ENCODE data around the gene GOLGA6L7.

The GOLGA6L7 gene

DNA sequence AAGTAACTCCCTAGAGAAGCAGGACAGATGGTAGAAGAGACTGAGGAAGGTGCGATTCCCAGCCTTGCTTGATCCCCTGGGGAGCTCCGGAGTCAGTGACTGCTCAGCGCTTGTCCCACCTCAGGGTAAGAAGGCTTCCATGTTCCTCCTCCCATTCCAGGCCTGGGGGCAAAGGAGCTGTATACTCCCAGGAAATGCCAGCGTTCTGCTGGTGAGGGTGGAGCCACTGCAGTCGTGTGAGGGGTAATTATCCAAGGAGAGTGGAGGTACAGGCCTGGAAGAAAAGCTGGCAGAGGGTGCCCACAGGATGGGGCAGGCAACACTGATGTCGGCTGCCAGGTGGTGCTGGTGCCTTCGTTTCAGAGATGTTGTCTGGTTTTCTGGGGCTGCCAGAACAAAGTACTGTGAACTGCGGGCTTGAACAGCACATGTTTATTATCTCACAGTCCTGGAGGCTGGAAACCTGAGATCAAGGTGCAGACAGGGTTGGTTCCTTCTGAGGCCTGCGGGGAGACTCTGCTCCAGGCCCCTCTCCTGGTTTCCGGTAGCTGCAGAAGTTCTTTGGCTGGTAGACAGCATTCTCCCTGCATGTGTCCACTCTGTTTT lies 25.2 kb upstream of the GOLGA6L7 start:
- TF ChIP-seq, protein P1, sequence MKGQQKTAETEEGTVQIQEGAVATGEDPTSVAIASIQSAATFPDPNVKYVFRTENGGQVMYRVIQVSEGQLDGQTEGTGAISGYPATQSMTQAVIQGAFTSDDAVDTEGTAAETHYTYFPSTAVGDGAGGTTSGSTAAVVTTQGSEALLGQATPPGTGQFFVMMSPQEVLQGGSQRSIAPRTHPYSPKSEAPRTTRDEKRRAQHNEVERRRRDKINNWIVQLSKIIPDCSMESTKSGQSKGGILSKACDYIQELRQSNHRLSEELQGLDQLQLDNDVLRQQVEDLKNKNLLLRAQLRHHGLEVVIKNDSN (IDR thresholded peaks at IDR 0.05), result no peak
- no peak for TF ChIP-seq TAF1 (IDR thresholded peaks at IDR 0.05; ENCODE audit: low read depth)
- TF ChIP-seq CEBPB (IDR thresholded peaks at IDR 0.05), result no peak
- TF ChIP-seq FOXM1 (IDR thresholded peaks at IDR 0.05; ENCODE audit: borderline replicate concordance, low read depth), result no peak
- TF ChIP-seq, protein P2, sequence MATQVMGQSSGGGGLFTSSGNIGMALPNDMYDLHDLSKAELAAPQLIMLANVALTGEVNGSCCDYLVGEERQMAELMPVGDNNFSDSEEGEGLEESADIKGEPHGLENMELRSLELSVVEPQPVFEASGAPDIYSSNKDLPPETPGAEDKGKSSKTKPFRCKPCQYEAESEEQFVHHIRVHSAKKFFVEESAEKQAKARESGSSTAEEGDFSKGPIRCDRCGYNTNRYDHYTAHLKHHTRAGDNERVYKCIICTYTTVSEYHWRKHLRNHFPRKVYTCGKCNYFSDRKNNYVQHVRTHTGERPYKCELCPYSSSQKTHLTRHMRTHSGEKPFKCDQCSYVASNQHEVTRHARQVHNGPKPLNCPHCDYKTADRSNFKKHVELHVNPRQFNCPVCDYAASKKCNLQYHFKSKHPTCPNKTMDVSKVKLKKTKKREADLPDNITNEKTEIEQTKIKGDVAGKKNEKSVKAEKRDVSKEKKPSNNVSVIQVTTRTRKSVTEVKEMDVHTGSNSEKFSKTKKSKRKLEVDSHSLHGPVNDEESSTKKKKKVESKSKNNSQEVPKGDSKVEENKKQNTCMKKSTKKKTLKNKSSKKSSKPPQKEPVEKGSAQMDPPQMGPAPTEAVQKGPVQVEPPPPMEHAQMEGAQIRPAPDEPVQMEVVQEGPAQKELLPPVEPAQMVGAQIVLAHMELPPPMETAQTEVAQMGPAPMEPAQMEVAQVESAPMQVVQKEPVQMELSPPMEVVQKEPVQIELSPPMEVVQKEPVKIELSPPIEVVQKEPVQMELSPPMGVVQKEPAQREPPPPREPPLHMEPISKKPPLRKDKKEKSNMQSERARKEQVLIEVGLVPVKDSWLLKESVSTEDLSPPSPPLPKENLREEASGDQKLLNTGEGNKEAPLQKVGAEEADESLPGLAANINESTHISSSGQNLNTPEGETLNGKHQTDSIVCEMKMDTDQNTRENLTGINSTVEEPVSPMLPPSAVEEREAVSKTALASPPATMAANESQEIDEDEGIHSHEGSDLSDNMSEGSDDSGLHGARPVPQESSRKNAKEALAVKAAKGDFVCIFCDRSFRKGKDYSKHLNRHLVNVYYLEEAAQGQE (IDR thresholded peaks at IDR 0.05; ENCODE audit: low read depth), result no peak
- TF ChIP-seq EP300 (IDR thresholded peaks at IDR 0.05; ENCODE audit: borderline replicate concordance), result no peak
- TF ChIP-seq TCF12 (IDR thresholded peaks at IDR 0.05; ENCODE audit: low read depth), result no peak
- TF ChIP-seq TEAD4 (IDR thresholded peaks at IDR 0.05), result no peak
- no peak for TF ChIP-seq YY1 (IDR thresholded peaks at IDR 0.05; ENCODE audit: low read depth)
- no peak for TF ChIP-seq MAX (IDR thresholded peaks at IDR 0.05)
- no peak for TF ChIP-seq CREB1 (IDR thresholded peaks at IDR 0.05; ENCODE audit: low read depth)
- TF ChIP-seq ZBTB7A (IDR thresholded peaks at IDR 0.05; ENCODE audit: low read depth), result no peak
- no peak for TF ChIP-seq NFIC (IDR thresholded peaks at IDR 0.05)
- no peak for TF ChIP-seq EGR1 (IDR thresholded peaks at IDR 0.05)
- no peak for TF ChIP-seq RAD21 (IDR thresholded peaks at IDR 0.05; ENCODE audit: low read depth)

DNA sequence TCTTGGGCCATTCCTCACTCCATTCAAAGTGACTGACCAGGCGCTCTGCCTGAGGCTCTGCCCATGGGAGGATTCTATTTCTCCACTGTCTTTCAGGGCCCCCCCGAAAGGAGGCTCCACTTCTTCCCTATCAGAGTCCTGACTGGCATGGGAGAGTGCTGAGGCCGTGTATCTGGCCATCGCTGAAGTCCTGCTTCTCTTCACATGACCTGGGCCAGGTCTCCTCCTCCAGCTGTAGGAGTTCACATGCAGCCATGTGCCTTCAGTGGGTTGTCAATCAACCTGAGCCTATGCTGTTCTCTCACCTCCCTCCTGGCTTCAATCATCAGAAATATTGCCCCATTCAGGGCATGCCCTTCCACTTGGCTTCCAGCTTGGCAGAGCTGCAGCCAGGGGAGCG lies 24.6 kb upstream of the GOLGA6L7 start:
- TF ChIP-seq CREB1 (IDR thresholded peaks at IDR 0.05; ENCODE audit: low read depth) (no peak), MAX (IDR thresholded peaks at IDR 0.05) (no peak), TCF12 (IDR thresholded peaks at IDR 0.05; ENCODE audit: low read depth) (no peak), TAF1 (IDR thresholded peaks at IDR 0.05; ENCODE audit: low read depth) (no peak), EP300 (IDR thresholded peaks at IDR 0.05; ENCODE audit: borderline replicate concordance) (no peak), CEBPB (IDR thresholded peaks at IDR 0.05) (no peak), RAD21 (IDR thresholded peaks at IDR 0.05; ENCODE audit: low read depth) (no peak), TEAD4 (IDR thresholded peaks at IDR 0.05) (no peak), NFIC (IDR thresholded peaks at IDR 0.05) (no peak), YY1 (IDR thresholded peaks at IDR 0.05; ENCODE audit: low read depth) (no peak), ZBTB7A (IDR thresholded peaks at IDR 0.05; ENCODE audit: low read depth) (no peak), FOXM1 (IDR thresholded peaks at IDR 0.05; ENCODE audit: borderline replicate concordance, low read depth) (no peak)
- TF ChIP-seq, protein P1 (IDR thresholded peaks at IDR 0.05), result no peak
- TF ChIP-seq, protein P2 (IDR thresholded peaks at IDR 0.05; ENCODE audit: low read depth), result no peak

- TF ChIP-seq EGR1 (IDR thresholded peaks at IDR 0.05) (no peak), TCF12 (IDR thresholded peaks at IDR 0.05; ENCODE audit: low read depth) (no peak), MAX (IDR thresholded peaks at IDR 0.05) (no peak)
These were observed 22.7 kb upstream of the GOLGA6L7 start for GRCh38 chr15:28871168-28871567.

DNA sequence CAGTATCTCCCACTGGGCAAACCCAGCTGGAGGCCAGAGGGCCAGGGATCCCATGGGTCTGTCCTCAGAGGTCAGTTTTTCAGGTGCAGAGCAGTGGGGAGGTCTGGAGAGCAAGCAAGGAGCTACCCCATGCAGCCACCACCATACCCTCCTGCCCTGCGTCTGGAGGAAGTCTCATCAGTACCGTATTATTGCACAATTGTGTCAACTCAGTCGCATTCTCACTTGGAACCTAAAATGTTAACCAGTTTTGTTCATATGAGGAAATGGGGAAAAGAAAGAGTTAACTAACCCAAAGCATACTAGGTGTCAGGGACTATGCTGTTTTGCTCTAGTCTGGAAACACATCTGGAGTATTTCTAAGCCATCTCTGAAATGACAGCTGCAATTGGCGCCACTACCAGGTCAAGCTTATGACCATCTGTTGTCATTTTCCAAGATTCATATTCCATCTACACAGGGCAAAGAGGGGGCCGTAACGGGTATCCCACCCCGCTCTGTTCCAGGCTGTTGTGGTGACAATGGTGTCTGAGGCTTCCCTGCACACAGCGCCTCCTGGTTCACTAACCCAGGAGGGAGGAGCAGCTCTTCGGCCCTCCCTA lies 20.4 kb upstream of the GOLGA6L7 start:
- no peak for TF ChIP-seq ZBTB7A (IDR thresholded peaks at IDR 0.05; ENCODE audit: low read depth)
- no peak for TF ChIP-seq EGR1 (IDR thresholded peaks at IDR 0.05)
- no peak for TF ChIP-seq FOXM1 (IDR thresholded peaks at IDR 0.05; ENCODE audit: borderline replicate concordance, low read depth)
- TF ChIP-seq EP300 (IDR thresholded peaks at IDR 0.05; ENCODE audit: borderline replicate concordance), result no peak
- TF ChIP-seq MAX (IDR thresholded peaks at IDR 0.05), result no peak
- no peak for TF ChIP-seq RAD21 (IDR thresholded peaks at IDR 0.05; ENCODE audit: low read depth)
- TF ChIP-seq YY1 (IDR thresholded peaks at IDR 0.05; ENCODE audit: low read depth), result no peak
- TF ChIP-seq, protein P1 (IDR thresholded peaks at IDR 0.05), result no peak
- TF ChIP-seq TAF1 (IDR thresholded peaks at IDR 0.05; ENCODE audit: low read depth), result no peak
- TF ChIP-seq CREB1 (IDR thresholded peaks at IDR 0.05; ENCODE audit: low read depth), result no peak
